CD4-positive, alpha-beta T cell treated with Interferon gamma for 1 hour (primary cell): ENCODE measurements around the gene EYS.
"Not testable (repeated sequence)": the region's sequence is repeated elsewhere in the genome, so short reads cannot be mapped to it uniquely, and the experiment has no call there.

Experiments
- DNase-seq: peaks from one replicate; pipeline ENCODE4 v3.0.0-alpha.2; 2020

Gene EYS

GRCh38 chr6:64006246-64006645 lies 1700.8 kb downstream of the EYS start:
- no peak for DNase-seq

GRCh38 chr6:64000818-64001491 lies 1706.1 kb downstream of the EYS start:
- DNase-seq: no peak

- no peak for DNase-seq
Measured at GRCh38 chr6:63999613-64000012, 1707.4 kb downstream of the EYS start.

- DNase-seq: no peak
Measured at GRCh38 chr6:63998991-63999390, 1708.0 kb downstream of the EYS start.

GRCh38 chr6:63997734-63998133 lies 1709.3 kb downstream of the EYS start:
- no peak for DNase-seq

- no peak for DNase-seq
Measured at GRCh38 chr6:63997221-63997620, 1709.8 kb downstream of the EYS start.

GRCh38 chr6:63985223-63985622 lies 1721.8 kb downstream of the EYS start:
- no peak for DNase-seq

GRCh38 chr6:63975699-63976098 lies 1731.3 kb downstream of the EYS start:
- DNase-seq: no peak

- no peak for DNase-seq
Measured at GRCh38 chr6:63968650-63969049, 1738.4 kb downstream of the EYS start.

GRCh38 chr6:63964366-63964765 lies 1742.7 kb downstream of the EYS start:
- DNase-seq: no peak

- DNase-seq: no peak
Measured at GRCh38 chr6:63963769-63964315, 1743.2 kb downstream of the EYS start.

GRCh38 chr6:63953336-63954021 lies 1753.5 kb downstream of the EYS start:
- DNase-seq: not testable (repeated sequence)

- no peak for DNase-seq
Measured at GRCh38 chr6:63947792-63948529, 1759.1 kb downstream of the EYS start.

- no peak for DNase-seq
Measured at GRCh38 chr6:63945987-63946386, 1761.0 kb downstream of the EYS start.

GRCh38 chr6:63943826-63944225 lies 1763.2 kb downstream of the EYS start:
- DNase-seq: no peak

- DNase-seq: no peak
Measured at GRCh38 chr6:63941747-63942470, 1765.1 kb downstream of the EYS start.

GRCh38 chr6:63940056-63940455 lies 1767.0 kb downstream of the EYS start:
- DNase-seq: no peak

- DNase-seq: no peak
Measured at GRCh38 chr6:63936399-63936798, 1770.6 kb downstream of the EYS start.

- no peak for DNase-seq
Measured at GRCh38 chr6:63935732-63936131, 1771.3 kb downstream of the EYS start.

GRCh38 chr6:63933948-63934347 lies 1773.1 kb downstream of the EYS start:
- not testable (repeated sequence) for DNase-seq

GRCh38 chr6:63930848-63931247 lies 1776.2 kb downstream of the EYS start:
- no peak for DNase-seq

- no peak for DNase-seq
Measured at GRCh38 chr6:63929111-63929510, 1777.9 kb downstream of the EYS start.

GRCh38 chr6:63928613-63929012 lies 1778.4 kb downstream of the EYS start:
- DNase-seq: no peak
